Keratinocyte (primary cell): ENCODE results near the gene MGAT1. TPM values are rescaled to one million over a fixed set of nuclear protein-coding genes. Genes with fewer than 3 reads are reported as not detected.

Source experiments
- DNase-seq: peaks from one replicate; pipeline ENCODE4 v3.0.0-alpha.2; 2011; ENCODE audit warnings: low read depth, missing footprints, low spot score
- FAIRE-seq: peaks from 2 replicates; lab custom pipeline; 2011; peaks lifted over from hg19 to GRCh38; lab: Jason Lieb, UNC
- H2AFZ ChIP-seq: 2 replicates; pipeline ENCODE4 v1.6.0; 2012; ENCODE audit warnings: low read length, control low read depth, inconsistent platforms; ENCODE audit not compliant: control insufficient read depth
- H3K27ac ChIP-seq: 2 replicates; pipeline ENCODE4 v1.5.1; 2011; ENCODE audit warnings: low read length; ENCODE audit not compliant: control insufficient read depth, insufficient read depth
- H3K27me3 ChIP-seq: 3 replicates; pipeline ENCODE4 v1.6.0; 2011; ENCODE audit warnings: low read length; ENCODE audit not compliant: control insufficient read depth, insufficient read depth; ENCODE audit errors: extremely low read depth
- H3K36me3 ChIP-seq, 2 experiments: 2 replicates in 1 of 2; 3 replicates in 1 of 2; pipeline ENCODE4 v1.5.1; 2011; ENCODE audit warnings: low read length in 2 of 2, mild to moderate bottlenecking in 1 of 2; ENCODE audit not compliant: control insufficient read depth in 2 of 2, insufficient read depth in 2 of 2; ENCODE audit errors: extremely low read depth in 1 of 2
- H3K4me1 ChIP-seq: 3 replicates; pipeline ENCODE4 v1.5.1; 2011; ENCODE audit warnings: low read length; ENCODE audit not compliant: control insufficient read depth, insufficient read depth; ENCODE audit errors: extremely low read depth
- H3K4me2 ChIP-seq: 3 replicates; pipeline ENCODE4 v1.6.0; 2011; ENCODE audit warnings: low read depth, low read length; ENCODE audit not compliant: control insufficient read depth, insufficient read depth; ENCODE audit errors: extremely low read depth
- H3K4me3 ChIP-seq, 3 experiments: fragments of 200-600 bp in 1 of 3; sonication (generic) in 1 of 3; 2 replicates in 2 of 3; 3 replicates in 1 of 3; pipeline ENCODE4 v1.5.1; 2011 to 2016; ENCODE audit warnings: low read length in 3 of 3, mild to moderate bottlenecking in 3 of 3, control low read depth in 2 of 3, inconsistent platforms in 1 of 3, low read depth in 1 of 3, mixed read lengths in 1 of 3, mixed run types in 1 of 3, moderate library complexity in 1 of 3; ENCODE audit not compliant: control insufficient read depth in 2 of 3, insufficient read depth in 2 of 3; ENCODE audit errors: extremely low read depth in 1 of 3
- H3K79me2 ChIP-seq: 2 replicates; pipeline ENCODE4 v1.6.0; 2012; ENCODE audit warnings: low read length; ENCODE audit not compliant: control insufficient read depth, insufficient read depth
- H3K9ac ChIP-seq: 3 replicates; pipeline ENCODE4 v1.6.0; 2011; ENCODE audit warnings: low read length; ENCODE audit not compliant: control insufficient read depth, insufficient read depth; ENCODE audit errors: extremely low read depth
- H3K9me1 ChIP-seq: 3 replicates; pipeline ENCODE4 v1.6.0; 2011; ENCODE audit warnings: low read length; ENCODE audit not compliant: control insufficient read depth, insufficient read depth; ENCODE audit errors: extremely low read depth
- H3K9me3 ChIP-seq: 2 replicates; pipeline ENCODE4 v1.5.1; 2012; ENCODE audit warnings: low read depth, low read length; ENCODE audit not compliant: control insufficient read depth
- H4K20me1 ChIP-seq: 3 replicates; pipeline ENCODE4 v1.6.0; 2011; ENCODE audit warnings: low read length; ENCODE audit not compliant: control insufficient read depth, insufficient read depth; ENCODE audit errors: extremely low read depth
- EZH2 ChIP-seq: IDR thresholded peaks from one replicate; pipeline ENCODE4 v1.6.1; 2012; ENCODE audit warnings: inconsistent platforms, mild to moderate bottlenecking, low read length, moderate library complexity
- dilution Hi-C: fragments of 300-500 bp; cut with MboI; formaldehyde crosslinking; loops from one replicate; pipeline ENCODE4 v1.7.0; 2020; ENCODE audit warnings: low sequenced_read_pairs; ENCODE audit not compliant: extremely low pct_ligation_motif_present
- polyA plus RNA-seq, 5 experiments: library from polyadenylated mRNA; depleted of rRNA in 3 of 5; stranded (reverse) in 3 of 5; stranded (forward) in 1 of 5; unstranded in 1 of 5; fragments of >200 nt; gene quantifications; 1 replicate in 1 of 5; 2 replicates in 3 of 5; 3 replicates in 1 of 5; pipeline versions ENCODE4 v1.2.1 to v1.2.3, GENCODE V29; 2011 to 2012; ENCODE audit warnings: missing spikeins in 2 of 5, low read depth in 1 of 5, low replicate concordance in 1 of 5
- TF ChIP-seq, protein P1 (sequence below), 3 experiments: IDR thresholded peaks in 1 of 3; conservative IDR thresholded peaks in 1 of 3; optimal IDR thresholded peaks in 1 of 3; 2 replicates in 2 of 3; 3 replicates in 1 of 3; pipeline versions ENCODE3 to v1.5.1; 2011; ENCODE audit warnings: low read length in 3 of 3, mild to moderate bottlenecking in 3 of 3, moderate library complexity in 2 of 3, control low read depth in 1 of 3, inconsistent platforms in 1 of 3; ENCODE audit not compliant: insufficient read depth in 2 of 3; ENCODE audit errors: extremely low read depth in 1 of 3

The MGAT1 gene
- polyA plus RNA-seq, 1 donor (not counting 4 experiments of a cell fraction or from before 2014, with no cell fraction given) = 80.3 TPM

DNA sequence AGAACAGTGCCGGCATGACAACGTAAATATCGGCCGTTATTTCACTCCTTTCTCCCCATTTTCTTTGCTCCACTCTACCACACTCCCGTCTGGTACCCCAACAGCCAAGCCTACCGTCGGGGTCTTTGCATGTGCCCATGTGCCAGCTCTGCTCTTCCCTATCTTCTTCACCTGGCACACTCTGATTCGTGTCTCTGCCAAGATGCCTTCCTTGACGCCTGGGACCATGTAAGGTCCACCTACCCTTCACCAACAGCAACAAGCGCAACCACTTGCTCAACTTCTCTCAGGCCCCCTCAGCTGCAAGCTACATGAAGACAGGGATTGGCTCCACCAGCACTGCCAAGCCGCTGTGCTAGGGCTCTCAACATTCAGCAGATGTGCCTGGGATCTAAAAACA, 4.4 kb downstream of the MGAT1 start:
- peaks cover 5 to 28% of the 10 kb centered on the region in 2 experiments for H3K36me3 ChIP-seq
- H3K9me3 ChIP-seq = no peaks in the 10 kb centered on the region
- H3K27me3 ChIP-seq = no peaks in the 10 kb centered on the region
- DNase-seq (no peak), FAIRE-seq (no peak)
- peaks cover 49% of the 10 kb centered on the region for H3K4me1 ChIP-seq
- H3K9ac ChIP-seq = no peak overlapping the region
- peaks cover 82% of the 10 kb centered on the region for H3K79me2 ChIP-seq
- no peak overlapping the region for H3K27ac ChIP-seq
- H2AFZ ChIP-seq = no peak overlapping the region
- dilution Hi-C loops = no loop called here
- H3K9me1 ChIP-seq = peaks cover 21% of the 10 kb centered on the region
- H3K4me2 ChIP-seq = no peak overlapping the region
- TF ChIP-seq, protein P1, sequence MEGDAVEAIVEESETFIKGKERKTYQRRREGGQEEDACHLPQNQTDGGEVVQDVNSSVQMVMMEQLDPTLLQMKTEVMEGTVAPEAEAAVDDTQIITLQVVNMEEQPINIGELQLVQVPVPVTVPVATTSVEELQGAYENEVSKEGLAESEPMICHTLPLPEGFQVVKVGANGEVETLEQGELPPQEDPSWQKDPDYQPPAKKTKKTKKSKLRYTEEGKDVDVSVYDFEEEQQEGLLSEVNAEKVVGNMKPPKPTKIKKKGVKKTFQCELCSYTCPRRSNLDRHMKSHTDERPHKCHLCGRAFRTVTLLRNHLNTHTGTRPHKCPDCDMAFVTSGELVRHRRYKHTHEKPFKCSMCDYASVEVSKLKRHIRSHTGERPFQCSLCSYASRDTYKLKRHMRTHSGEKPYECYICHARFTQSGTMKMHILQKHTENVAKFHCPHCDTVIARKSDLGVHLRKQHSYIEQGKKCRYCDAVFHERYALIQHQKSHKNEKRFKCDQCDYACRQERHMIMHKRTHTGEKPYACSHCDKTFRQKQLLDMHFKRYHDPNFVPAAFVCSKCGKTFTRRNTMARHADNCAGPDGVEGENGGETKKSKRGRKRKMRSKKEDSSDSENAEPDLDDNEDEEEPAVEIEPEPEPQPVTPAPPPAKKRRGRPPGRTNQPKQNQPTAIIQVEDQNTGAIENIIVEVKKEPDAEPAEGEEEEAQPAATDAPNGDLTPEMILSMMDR (optimal IDR thresholded peaks at IDR 0.05 in 1 of 3, IDR thresholded peaks at IDR 0.05 in 1 of 3, conservative IDR thresholded peaks at IDR 0.05 in 1 of 3; ENCODE audit: extremely low read depth in 1 of 3, insufficient read depth in 2 of 3, low read length in 3 of 3) = no peak
- no peak overlapping the region for H3K4me3 ChIP-seq
- peaks cover 40% of the 10 kb centered on the region for H4K20me1 ChIP-seq

DNA sequence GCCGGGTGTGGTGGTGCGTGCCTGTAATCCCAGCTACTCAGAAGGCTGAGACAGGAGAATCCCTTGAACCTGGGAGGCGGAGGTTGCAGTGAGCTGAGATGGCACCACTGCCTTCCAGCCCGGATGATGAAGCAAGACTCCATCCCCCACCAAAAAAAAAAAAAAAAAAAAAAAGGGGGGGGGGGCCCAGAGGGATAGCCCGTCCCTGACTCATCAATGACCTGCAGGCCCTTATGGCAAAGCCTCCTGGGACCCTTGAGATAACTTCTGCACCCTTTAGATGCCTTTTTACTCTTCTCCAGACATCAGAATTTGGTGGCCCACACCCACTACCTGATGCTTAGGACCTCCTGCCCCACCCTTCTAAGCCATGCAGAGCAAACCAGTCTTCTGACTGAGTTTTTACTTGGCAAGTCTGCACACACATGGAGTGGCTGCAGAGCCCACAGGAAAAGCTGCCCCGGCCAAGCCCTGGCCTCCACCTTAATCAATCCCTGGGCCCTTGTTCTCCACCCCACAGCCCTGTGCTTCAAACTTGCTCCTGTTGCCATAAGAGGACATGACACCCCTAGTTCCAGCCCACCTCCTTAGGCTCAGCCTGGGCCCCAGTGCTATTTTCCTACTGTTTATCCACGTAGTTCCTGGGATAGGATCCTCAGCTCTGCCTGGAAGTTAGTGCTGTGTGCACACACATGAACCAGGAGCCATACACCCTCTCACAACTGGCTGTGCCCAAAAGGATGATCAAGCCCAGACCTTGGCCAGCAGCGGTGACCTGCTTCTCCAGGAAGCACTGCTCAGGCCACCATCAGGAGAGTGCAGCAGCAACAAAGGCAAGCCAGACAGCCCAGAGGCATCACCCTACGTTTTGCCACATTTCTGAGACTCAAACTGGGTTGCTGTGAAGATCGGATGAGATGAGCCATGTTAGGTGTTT, 5.1 kb downstream of the MGAT1 start:
- no peaks in the 10 kb centered on the region for H3K9me3 ChIP-seq
- FAIRE-seq (no peak), DNase-seq (no peak)
- H3K79me2 ChIP-seq = peaks cover 89% of the 10 kb centered on the region
- dilution Hi-C loops = no loop called here
- H3K36me3 ChIP-seq = peaks cover 8 to 28% of the 10 kb centered on the region in 2 experiments
- H3K4me3 ChIP-seq = no peak overlapping the region
- no peaks in the 10 kb centered on the region for H3K27me3 ChIP-seq
- peaks cover 43% of the 10 kb centered on the region for H4K20me1 ChIP-seq
- H3K4me2 ChIP-seq = peak overlapping the region; percentile 31
- H3K4me1 ChIP-seq = peaks cover 46% of the 10 kb centered on the region
- peaks cover 21% of the 10 kb centered on the region for H3K9me1 ChIP-seq
- H3K27ac ChIP-seq = no peak overlapping the region
- no peak overlapping the region for H2AFZ ChIP-seq
- TF ChIP-seq, protein P1 (optimal IDR thresholded peaks at IDR 0.05 in 1 of 3, IDR thresholded peaks at IDR 0.05 in 1 of 3, conservative IDR thresholded peaks at IDR 0.05 in 1 of 3; ENCODE audit: extremely low read depth in 1 of 3, insufficient read depth in 2 of 3, low read length in 3 of 3) = no peak
- no peak for TF ChIP-seq EZH2
- no peak overlapping the region for H3K9ac ChIP-seq
